HG03575 (cell line): ENCODE measurements around the gene LPIN1.

Experiments
- ATAC-seq: cut with Tn5 transposase; IDR thresholded peaks from one replicate; pipeline ENCODE4 v1.9.1; 2021; ENCODE audit not compliant: unreplicated experiment, insufficient number of reproducible peaks, low FRiP score; ENCODE audit errors: extremely low read depth

LPIN1 gene

GRCh38 chr2:11871421-11871820 lies 125.0 kb downstream of the LPIN1 start:
- ATAC-seq = no peak

- ATAC-seq = no peak
Measured at GRCh38 chr2:11872247-11872947, 126.0 kb downstream of the LPIN1 start.

- ATAC-seq = no peak
Measured at GRCh38 chr2:11872948-11873269, 126.5 kb downstream of the LPIN1 start.

GRCh38 chr2:11873356-11874154 lies 127.1 kb downstream of the LPIN1 start:
- no peak for ATAC-seq

- no peak for ATAC-seq
Measured at GRCh38 chr2:11874861-11875260, 128.4 kb downstream of the LPIN1 start.

GRCh38 chr2:11875481-11875880 lies 129.0 kb downstream of the LPIN1 start:
- no peak for ATAC-seq

- ATAC-seq = no peak
Measured at GRCh38 chr2:11876436-11876835, 130.0 kb downstream of the LPIN1 start.

GRCh38 chr2:11876889-11877288 lies 130.5 kb downstream of the LPIN1 start:
- no peak for ATAC-seq
